Loucy (cell line): ENCODE results near the gene CORO2A.

Experiments
- H2AFZ ChIP-seq: fragments of 200-600 bp; sonication (generic); 2 replicates; pipeline ENCODE4 v1.6.0; 2016; ENCODE audit warnings: antibody characterized with exemption, mild to moderate bottlenecking, low read length, moderate library complexity
- H3F3A ChIP-seq: fragments of 200-600 bp; 2 replicates; pipeline ENCODE4 v1.6.0; 2016; ENCODE audit warnings: antibody characterized with exemption, low read depth, mild to moderate bottlenecking
- H3K27me3 ChIP-seq: fragments of 200-600 bp; sonication (generic); 2 replicates; pipeline ENCODE4 v1.6.1; 2014; ENCODE audit warnings: low read length, mild to moderate bottlenecking; ENCODE audit not compliant: insufficient read depth, poor library complexity, severe bottlenecking
- H3K36me3 ChIP-seq: fragments of 200-600 bp; sonication (generic); 2 replicates; pipeline ENCODE4 v1.6.1; 2016; ENCODE audit warnings: low read length; ENCODE audit not compliant: insufficient read depth
- H3K4me1 ChIP-seq: fragments of 200-600 bp; sonication (generic); 2 replicates; pipeline ENCODE4 v1.5.1; 2014; ENCODE audit warnings: low read length, mild to moderate bottlenecking; ENCODE audit not compliant: insufficient read depth, poor library complexity, severe bottlenecking
- H3K4me2 ChIP-seq: fragments of 200-600 bp; sonication (generic); 2 replicates; pipeline ENCODE4 v1.6.0; 2014; ENCODE audit warnings: antibody characterized with exemption, low read length, low read depth, mild to moderate bottlenecking; ENCODE audit not compliant: poor library complexity, severe bottlenecking
- H3K4me3 ChIP-seq: fragments of 200-600 bp; sonication (generic); 2 replicates; pipeline ENCODE4 v1.5.1; 2014; ENCODE audit warnings: low read length, mild to moderate bottlenecking, mixed read lengths; ENCODE audit not compliant: poor library complexity, severe bottlenecking
- H3K79me2 ChIP-seq: fragments of 200-600 bp; sonication (generic); 2 replicates; pipeline ENCODE4 v1.6.1; 2014; ENCODE audit warnings: low read length; ENCODE audit not compliant: insufficient read depth
- H3K9ac ChIP-seq: fragments of 200-600 bp; sonication (generic); 2 replicates; pipeline ENCODE4 v1.6.0; 2014; ENCODE audit warnings: mild to moderate bottlenecking, low read depth, low read length, moderate library complexity; ENCODE audit not compliant: poor library complexity, severe bottlenecking
- H3K9me2 ChIP-seq: fragments of 200-600 bp; sonication (generic); replicated peaks from 2 replicates; pipeline ENCODE4 v1.6.1; 2016; ENCODE audit warnings: low read depth, low read length, mixed read lengths
- H3K9me3 ChIP-seq: fragments of 200-600 bp; sonication (generic); 2 replicates; pipeline ENCODE4 v1.6.1; 2014; ENCODE audit warnings: mild to moderate bottlenecking, antibody characterized with exemption, low read length, low read depth; ENCODE audit not compliant: insufficient read depth
- H4K20me1 ChIP-seq: fragments of 200-600 bp; sonication (generic); 2 replicates; pipeline ENCODE4 v1.6.0; 2014; ENCODE audit warnings: antibody characterized with exemption, low read length, mild to moderate bottlenecking; ENCODE audit not compliant: insufficient read depth, poor library complexity, severe bottlenecking
- CTCF ChIP-seq: fragments of 200-600 bp; sonication (generic); conservative IDR thresholded peaks from 2 replicates; pipeline ENCODE4 v1.5.1; 2014; ENCODE audit warnings: mild to moderate bottlenecking, antibody characterized with exemption, low read length
- EZH2phosphoT487 ChIP-seq: fragments of 200-600 bp; IDR thresholded peaks from 2 replicates; pipeline ENCODE4 v1.6.1; 2018; ENCODE audit warnings: antibody characterized with exemption, mild to moderate bottlenecking, moderate library complexity, borderline replicate concordance

CORO2A gene

GRCh38 chr9:98099346-98099745 is 93.1 kb downstream of the CORO2A start:
- Histone ChIP-seq H3K4me2 (peak overlapping the region; percentile 34), H3K9ac (peak overlapping the region; percentile 29), H2AFZ (no peak overlapping the region), H3K79me2 (no peaks in the 10 kb centered on the region), H3K27me3 (no peaks in the 10 kb centered on the region), H3K4me1 (peaks cover 38% of the 10 kb centered on the region), H3K36me3 (peaks cover 27% of the 10 kb centered on the region; the same call in 1 of the 2 replicates), H3K9me2 (no peaks in the 10 kb centered on the region), H3F3A (peaks cover 14% of the 10 kb centered on the region), H3K9me3 (no peaks in the 10 kb centered on the region), H4K20me1 (no peaks in the 10 kb centered on the region), H3K4me3 (no peak overlapping the region)
- TF ChIP-seq EZH2phosphoT487: no peak
- no peak for TF ChIP-seq CTCF

- no peaks in the 10 kb centered on the region for H3K27me3 ChIP-seq
- no peak overlapping the region for H3K4me3 ChIP-seq
- H3K9ac ChIP-seq: no peak overlapping the region
- no peaks in the 10 kb centered on the region for H3K9me2 ChIP-seq
- H3K79me2 ChIP-seq: no peaks in the 10 kb centered on the region
- peaks cover 14% of the 10 kb centered on the region for H3F3A ChIP-seq
- H4K20me1 ChIP-seq: no peaks in the 10 kb centered on the region
- H3K36me3 ChIP-seq: peaks cover 30% of the 10 kb centered on the region; the same call in 1 of the 2 replicates
- no peaks in the 10 kb centered on the region for H3K9me3 ChIP-seq
- H3K4me2 ChIP-seq: no peak overlapping the region
- TF ChIP-seq CTCF (no peak), EZH2phosphoT487 (no peak)
- H2AFZ ChIP-seq: no peak overlapping the region
- peaks cover 29% of the 10 kb centered on the region for H3K4me1 ChIP-seq
These were observed 94.6 kb downstream of the CORO2A start for GRCh38 chr9:98097836-98098235.

GRCh38 chr9:98096091-98096490 is 96.3 kb downstream of the CORO2A start:
- no peak overlapping the region for H3K4me3 ChIP-seq
- no peak overlapping the region for H3K4me2 ChIP-seq
- H3K9me2 ChIP-seq: no peaks in the 10 kb centered on the region
- H3F3A ChIP-seq: peaks cover 2% of the 10 kb centered on the region; the same call in 1 of the 2 replicates
- no peak overlapping the region for H3K9ac ChIP-seq
- no peaks in the 10 kb centered on the region for H3K79me2 ChIP-seq
- no peak for TF ChIP-seq EZH2phosphoT487
- no peak for TF ChIP-seq CTCF
- peaks cover 15% of the 10 kb centered on the region for H3K4me1 ChIP-seq
- no peak overlapping the region for H2AFZ ChIP-seq
- H4K20me1 ChIP-seq: no peaks in the 10 kb centered on the region
- H3K9me3 ChIP-seq: no peaks in the 10 kb centered on the region
- H3K36me3 ChIP-seq: peaks cover 30% of the 10 kb centered on the region; the same call in 1 of the 2 replicates
- no peaks in the 10 kb centered on the region for H3K27me3 ChIP-seq
